CD4-positive, alpha-beta T cell treated with Interleukin-4 for 1 hour (primary cell): ENCODE data around the gene GEMIN2.
"Not testable (repeated sequence)": the region's sequence is repeated elsewhere in the genome, so short reads cannot be mapped to it uniquely, and the experiment has no call there.

ENCODE experiments used
- DNase-seq, 2 donors: peaks; one replicate each; pipeline ENCODE4 v3.0.0-alpha.2; 2020 to 2022

GEMIN2 gene

GRCh38 chr14:39113685-39114072, 444 bp upstream of the GEMIN2 start:
- no peak for DNase-seq

- DNase-seq, result no peak
Measured at GRCh38 chr14:39122330-39123138, 8.4 kb downstream of the GEMIN2 start.

- DNase-seq, result not testable (repeated sequence)
Measured at GRCh38 chr14:39137835-39138234, 23.7 kb downstream of the GEMIN2 start.

GRCh38 chr14:39138440-39138839, 24.3 kb downstream of the GEMIN2 start:
- no peak for DNase-seq

- DNase-seq, result no peak
Measured at GRCh38 chr14:39140170-39140569, 26.0 kb downstream of the GEMIN2 start.

- DNase-seq, result not testable (repeated sequence)
Measured at GRCh38 chr14:39141623-39142022, 27.5 kb downstream of the GEMIN2 start.

GRCh38 chr14:39143226-39143625, 29.1 kb downstream of the GEMIN2 start:
- not testable (repeated sequence) for DNase-seq

- DNase-seq, result no peak
Measured at GRCh38 chr14:39145266-39145966, 31.3 kb downstream of the GEMIN2 start.

- no peak for DNase-seq
Measured at GRCh38 chr14:39154594-39155189, 40.6 kb downstream of the GEMIN2 start.

GRCh38 chr14:39157491-39157890, 43.4 kb downstream of the GEMIN2 start:
- DNase-seq, result no peak

- no peak for DNase-seq
Measured at GRCh38 chr14:39158222-39158858, 44.2 kb downstream of the GEMIN2 start.

- no peak for DNase-seq
Measured at GRCh38 chr14:39160494-39160893, 46.4 kb downstream of the GEMIN2 start.

- DNase-seq, result not testable (repeated sequence)
Measured at GRCh38 chr14:39167797-39168320, 53.7 kb downstream of the GEMIN2 start.

GRCh38 chr14:39168591-39168990, 54.5 kb downstream of the GEMIN2 start:
- no peak for DNase-seq

- DNase-seq, result no peak
Measured at GRCh38 chr14:39169541-39169900, 55.4 kb downstream of the GEMIN2 start.

- DNase-seq, result no peak
Measured at GRCh38 chr14:39173198-39173597, 59.1 kb downstream of the GEMIN2 start.

GRCh38 chr14:39174560-39175444, 60.7 kb downstream of the GEMIN2 start, which contains the start of gene PNN:
Gene PNN, plus strand, starts transcription at chr14:39175254. Its CDS starts 26 bp downstream, at chr14:39175280.
- DNase-seq, result peak; percentile 99

- DNase-seq, result no peak
Measured at GRCh38 chr14:39175445-39176262, 61.5 kb downstream of the GEMIN2 start.

GRCh38 chr14:39176263-39177167, 62.4 kb downstream of the GEMIN2 start:
- no peak for DNase-seq

- DNase-seq, result no peak
Measured at GRCh38 chr14:39177168-39177545, 63.0 kb downstream of the GEMIN2 start.
